DMS53 treated with DMSO at 0.1 percent for 48 hours (cell line): ENCODE results near the gene ITGB3.
A peak's percentile ranks its signal among the peaks of the same experiment; 100 is the strongest.
"Not testable (repeated sequence)": the region's sequence is repeated elsewhere in the genome, so short reads cannot be mapped to it uniquely, and the experiment has no call there.

Experiments used
- DNase-seq: peaks from one replicate; lab custom pipeline; 2025; ENCODE audit not compliant: unreplicated experiment; lab: John Stamatoyannopoulos, UW

The ITGB3 gene

GRCh38 chr17:47243737-47244598 lies 9.7 kb upstream of the ITGB3 start:
- DNase-seq: no peak

GRCh38 chr17:47244697-47245096 lies 8.9 kb upstream of the ITGB3 start:
- no peak for DNase-seq

- no peak for DNase-seq
Measured at GRCh38 chr17:47246120-47246519, 7.5 kb upstream of the ITGB3 start.

- DNase-seq: no peak
Measured at GRCh38 chr17:47250855-47251254, 2.8 kb upstream of the ITGB3 start.

GRCh38 chr17:47251421-47251940 lies 2.1 kb upstream of the ITGB3 start:
- no peak for DNase-seq

GRCh38 chr17:47252209-47252608 lies 1.4 kb upstream of the ITGB3 start:
- no peak for DNase-seq

GRCh38 chr17:47252766-47253512 lies 688 bp upstream of the ITGB3 start:
- DNase-seq: no peak

GRCh38 chr17:47254403-47254943 lies 846 bp downstream of the ITGB3 start:
- no peak for DNase-seq

- DNase-seq: no peak
Measured at GRCh38 chr17:47257651-47258339, 4.2 kb downstream of the ITGB3 start.

GRCh38 chr17:47262586-47262985 lies 9.0 kb downstream of the ITGB3 start:
- DNase-seq: no peak

- no peak for DNase-seq
Measured at GRCh38 chr17:47264166-47264565, 10.5 kb downstream of the ITGB3 start.

- DNase-seq: peak; percentile 6
Measured at GRCh38 chr17:47265983-47266541, 12.4 kb downstream of the ITGB3 start.

GRCh38 chr17:47266782-47267181 lies 13.2 kb downstream of the ITGB3 start:
- DNase-seq: no peak

GRCh38 chr17:47267354-47267828 lies 13.8 kb downstream of the ITGB3 start:
- DNase-seq: no peak

- not testable (repeated sequence) for DNase-seq
Measured at GRCh38 chr17:47268964-47269363, 15.3 kb downstream of the ITGB3 start.

- not testable (repeated sequence) for DNase-seq
Measured at GRCh38 chr17:47269561-47270280, 16.1 kb downstream of the ITGB3 start.

GRCh38 chr17:47270946-47271705 lies 17.5 kb downstream of the ITGB3 start:
- no peak for DNase-seq

- DNase-seq: no peak
Measured at GRCh38 chr17:47272491-47272890, 18.9 kb downstream of the ITGB3 start.

GRCh38 chr17:47273245-47273644 lies 19.6 kb downstream of the ITGB3 start:
- no peak for DNase-seq
